HEK293 (cell line): ENCODE measurements around the gene CCDC40.

Source experiments
- CTCF ChIP-seq: fragments of 450-650 bp; formaldehyde crosslinking; IDR thresholded peaks from 2 replicates; pipeline ENCODE4 v1.5.1; 2016; ENCODE audit warnings: missing biosample characterization, missing genetic modification characterization
- TRIM28 ChIP-seq: IDR thresholded peaks from 2 replicates; pipeline ENCODE4 v1.6.1; 2011; ENCODE audit warnings: low read length, control low read depth, borderline replicate concordance
- ZBTB21 ChIP-seq: fragments of 450-650 bp; formaldehyde crosslinking; IDR thresholded peaks from 2 replicates; pipeline ENCODE4 v1.5.1; 2017; ENCODE audit warnings: missing biosample characterization, missing genetic modification characterization
- ZNF24 ChIP-seq: fragments of 450-650 bp; formaldehyde crosslinking; IDR thresholded peaks from 2 replicates; pipeline ENCODE4 v1.5.1; 2016; ENCODE audit warnings: missing biosample characterization, missing genetic modification characterization
- ZNF501 ChIP-seq: fragments of 450-650 bp; formaldehyde crosslinking; IDR thresholded peaks from 2 replicates; pipeline ENCODE4 v1.5.1; 2016; ENCODE audit warnings: missing biosample characterization, missing genetic modification characterization
- ZNF629 ChIP-seq: fragments of 450-650 bp; formaldehyde crosslinking; IDR thresholded peaks from 2 replicates; pipeline ENCODE4 v1.5.1; 2017; ENCODE audit warnings: missing biosample characterization, missing genetic modification characterization
- ZSCAN23 ChIP-seq: fragments of 450-650 bp; formaldehyde crosslinking; IDR thresholded peaks from 2 replicates; pipeline ENCODE4 v1.5.1; 2016; ENCODE audit warnings: missing biosample characterization, missing genetic modification characterization
- TF ChIP-seq, protein P1 (sequence below): fragments of 450-650 bp; formaldehyde crosslinking; IDR thresholded peaks from 2 replicates; pipeline ENCODE4 v1.5.1; 2016; ENCODE audit warnings: missing biosample characterization, missing genetic modification characterization

- no peak for TF ChIP-seq ZNF501 (tag by site-specific recombination)
- no peak for TF ChIP-seq CTCF (tag by site-specific recombination)
- TF ChIP-seq TRIM28 = no peak
- TF ChIP-seq, protein P1, sequence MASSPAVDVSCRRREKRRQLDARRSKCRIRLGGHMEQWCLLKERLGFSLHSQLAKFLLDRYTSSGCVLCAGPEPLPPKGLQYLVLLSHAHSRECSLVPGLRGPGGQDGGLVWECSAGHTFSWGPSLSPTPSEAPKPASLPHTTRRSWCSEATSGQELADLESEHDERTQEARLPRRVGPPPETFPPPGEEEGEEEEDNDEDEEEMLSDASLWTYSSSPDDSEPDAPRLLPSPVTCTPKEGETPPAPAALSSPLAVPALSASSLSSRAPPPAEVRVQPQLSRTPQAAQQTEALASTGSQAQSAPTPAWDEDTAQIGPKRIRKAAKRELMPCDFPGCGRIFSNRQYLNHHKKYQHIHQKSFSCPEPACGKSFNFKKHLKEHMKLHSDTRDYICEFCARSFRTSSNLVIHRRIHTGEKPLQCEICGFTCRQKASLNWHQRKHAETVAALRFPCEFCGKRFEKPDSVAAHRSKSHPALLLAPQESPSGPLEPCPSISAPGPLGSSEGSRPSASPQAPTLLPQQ = no peak
- no peak for TF ChIP-seq ZNF629
- no peak for TF ChIP-seq ZNF24 (tag by site-specific recombination)
- no peak for TF ChIP-seq ZSCAN23 (tag by site-specific recombination)
- no peak for TF ChIP-seq ZBTB21 (tag by site-specific recombination)
These were observed 26.8 kb upstream of the CCDC40 start for GRCh38 chr17:80009391-80010282.
